ENCODE results near the gene ETV3.

DNA sequence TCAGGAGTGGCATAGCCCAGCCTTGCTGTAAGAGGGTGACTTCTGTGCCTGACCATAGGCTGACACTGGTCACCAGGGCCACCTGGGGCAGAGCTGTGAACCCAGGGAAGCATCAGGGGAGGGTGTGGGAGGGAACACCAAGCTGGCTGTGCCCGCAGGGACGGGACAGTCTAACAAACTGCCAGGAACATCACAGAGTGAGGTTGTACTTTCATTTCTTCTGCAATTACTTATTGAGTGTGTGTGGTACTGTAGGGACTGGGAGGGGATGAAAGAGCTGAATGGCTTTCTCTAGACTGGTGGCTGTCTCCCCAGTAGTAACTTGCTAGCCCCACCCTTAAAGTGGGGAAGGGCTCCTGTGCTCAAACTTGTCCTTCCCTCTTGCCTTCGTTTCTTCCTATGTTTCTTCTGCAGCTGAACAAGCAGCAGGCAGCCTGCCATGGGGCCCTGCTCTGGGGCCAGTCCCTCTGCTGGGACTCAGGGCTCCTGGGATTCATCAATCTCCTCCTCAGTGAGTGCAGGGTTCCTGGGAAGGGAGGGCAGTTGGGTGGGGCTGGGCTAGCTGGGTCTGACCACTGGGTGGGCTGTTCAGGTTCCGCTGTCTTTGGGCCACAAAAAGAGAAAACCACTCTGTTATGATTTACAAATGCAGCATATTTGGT is 39.7 kb upstream of the ETV3 start:
- TF ChIP-seq, protein P1, sequence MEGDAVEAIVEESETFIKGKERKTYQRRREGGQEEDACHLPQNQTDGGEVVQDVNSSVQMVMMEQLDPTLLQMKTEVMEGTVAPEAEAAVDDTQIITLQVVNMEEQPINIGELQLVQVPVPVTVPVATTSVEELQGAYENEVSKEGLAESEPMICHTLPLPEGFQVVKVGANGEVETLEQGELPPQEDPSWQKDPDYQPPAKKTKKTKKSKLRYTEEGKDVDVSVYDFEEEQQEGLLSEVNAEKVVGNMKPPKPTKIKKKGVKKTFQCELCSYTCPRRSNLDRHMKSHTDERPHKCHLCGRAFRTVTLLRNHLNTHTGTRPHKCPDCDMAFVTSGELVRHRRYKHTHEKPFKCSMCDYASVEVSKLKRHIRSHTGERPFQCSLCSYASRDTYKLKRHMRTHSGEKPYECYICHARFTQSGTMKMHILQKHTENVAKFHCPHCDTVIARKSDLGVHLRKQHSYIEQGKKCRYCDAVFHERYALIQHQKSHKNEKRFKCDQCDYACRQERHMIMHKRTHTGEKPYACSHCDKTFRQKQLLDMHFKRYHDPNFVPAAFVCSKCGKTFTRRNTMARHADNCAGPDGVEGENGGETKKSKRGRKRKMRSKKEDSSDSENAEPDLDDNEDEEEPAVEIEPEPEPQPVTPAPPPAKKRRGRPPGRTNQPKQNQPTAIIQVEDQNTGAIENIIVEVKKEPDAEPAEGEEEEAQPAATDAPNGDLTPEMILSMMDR (conservative IDR thresholded peaks at IDR 0.05 in 1 of 2, IDR thresholded peaks at IDR 0.05 in 1 of 2; ENCODE audit: low read depth in 1 of 2, low read length in 2 of 2): no peak
- no peak for TF ChIP-seq EZH2 (IDR thresholded peaks at IDR 0.05; ENCODE audit: low read length, missing control alignments)
